ENCODE data around the gene CHGA. TPM values are rescaled to one million over a fixed set of nuclear protein-coding genes. Genes with fewer than 3 reads are reported as not detected.

The CHGA gene
- total RNA-seq, 1 donor = not detected

- Histone ChIP-seq H3K4me3 (ENCODE audit: insufficient read depth, low read length) (no peak overlapping the region), H3K27ac (ENCODE audit: low read depth, low read length) (no peak overlapping the region), H4K20me1 (ENCODE audit: insufficient read depth, low read length) (peaks cover 2% of the 10 kb centered on the region), H3K4me1 (ENCODE audit: insufficient read depth, low read length) (peaks cover 3% of the 10 kb centered on the region), H3K9me3 (ENCODE audit: low read depth, low read length) (no peaks in the 10 kb centered on the region), H2AFZ (ENCODE audit: low read length) (no peak overlapping the region), H3K27me3 (ENCODE audit: insufficient read depth, low read length) (peaks cover 15% of the 10 kb centered on the region), H3K4me2 (ENCODE audit: insufficient read depth, low read length) (no peak overlapping the region), H3K36me3 (ENCODE audit: insufficient read depth, low read length) (no peaks in the 10 kb centered on the region), H3K79me2 (ENCODE audit: insufficient read depth, low read length) (no peaks in the 10 kb centered on the region)
- TF ChIP-seq, protein P1, sequence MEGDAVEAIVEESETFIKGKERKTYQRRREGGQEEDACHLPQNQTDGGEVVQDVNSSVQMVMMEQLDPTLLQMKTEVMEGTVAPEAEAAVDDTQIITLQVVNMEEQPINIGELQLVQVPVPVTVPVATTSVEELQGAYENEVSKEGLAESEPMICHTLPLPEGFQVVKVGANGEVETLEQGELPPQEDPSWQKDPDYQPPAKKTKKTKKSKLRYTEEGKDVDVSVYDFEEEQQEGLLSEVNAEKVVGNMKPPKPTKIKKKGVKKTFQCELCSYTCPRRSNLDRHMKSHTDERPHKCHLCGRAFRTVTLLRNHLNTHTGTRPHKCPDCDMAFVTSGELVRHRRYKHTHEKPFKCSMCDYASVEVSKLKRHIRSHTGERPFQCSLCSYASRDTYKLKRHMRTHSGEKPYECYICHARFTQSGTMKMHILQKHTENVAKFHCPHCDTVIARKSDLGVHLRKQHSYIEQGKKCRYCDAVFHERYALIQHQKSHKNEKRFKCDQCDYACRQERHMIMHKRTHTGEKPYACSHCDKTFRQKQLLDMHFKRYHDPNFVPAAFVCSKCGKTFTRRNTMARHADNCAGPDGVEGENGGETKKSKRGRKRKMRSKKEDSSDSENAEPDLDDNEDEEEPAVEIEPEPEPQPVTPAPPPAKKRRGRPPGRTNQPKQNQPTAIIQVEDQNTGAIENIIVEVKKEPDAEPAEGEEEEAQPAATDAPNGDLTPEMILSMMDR (IDR thresholded peaks at IDR 0.05; ENCODE audit: extremely low read depth, low read depth, low read length) = no peak
- DNase-seq (ENCODE audit: insufficient read length, low spot score, missing footprints) = no peak
Observed at GRCh38 chr14:92929689-92930608, 7.0 kb downstream of the CHGA start.

GRCh38 chr14:92930737-92931602 is 8.0 kb downstream of the CHGA start:
- no peak overlapping the region for H3K4me2 ChIP-seq (ENCODE audit: insufficient read depth, low read length)
- H3K79me2 ChIP-seq (ENCODE audit: insufficient read depth, low read length) = no peaks in the 10 kb centered on the region
- no peaks in the 10 kb centered on the region for H3K36me3 ChIP-seq (ENCODE audit: insufficient read depth, low read length)
- DNase-seq (ENCODE audit: insufficient read length, low spot score, missing footprints) = peak; percentile 95
- TF ChIP-seq, protein P1 (IDR thresholded peaks at IDR 0.05; ENCODE audit: extremely low read depth, low read depth, low read length) = no peak
- H3K9me3 ChIP-seq (ENCODE audit: low read depth, low read length) = no peaks in the 10 kb centered on the region
- peaks cover 3% of the 10 kb centered on the region for H3K4me1 ChIP-seq (ENCODE audit: insufficient read depth, low read length)
- H3K27me3 ChIP-seq (ENCODE audit: insufficient read depth, low read length) = peaks cover 10% of the 10 kb centered on the region
- H4K20me1 ChIP-seq (ENCODE audit: insufficient read depth, low read length) = peaks cover 2% of the 10 kb centered on the region
- no peak overlapping the region for H3K27ac ChIP-seq (ENCODE audit: low read depth, low read length)
- H3K4me3 ChIP-seq (ENCODE audit: insufficient read depth, low read length) = no peak overlapping the region
- no peak overlapping the region for H2AFZ ChIP-seq (ENCODE audit: low read length)

DNA sequence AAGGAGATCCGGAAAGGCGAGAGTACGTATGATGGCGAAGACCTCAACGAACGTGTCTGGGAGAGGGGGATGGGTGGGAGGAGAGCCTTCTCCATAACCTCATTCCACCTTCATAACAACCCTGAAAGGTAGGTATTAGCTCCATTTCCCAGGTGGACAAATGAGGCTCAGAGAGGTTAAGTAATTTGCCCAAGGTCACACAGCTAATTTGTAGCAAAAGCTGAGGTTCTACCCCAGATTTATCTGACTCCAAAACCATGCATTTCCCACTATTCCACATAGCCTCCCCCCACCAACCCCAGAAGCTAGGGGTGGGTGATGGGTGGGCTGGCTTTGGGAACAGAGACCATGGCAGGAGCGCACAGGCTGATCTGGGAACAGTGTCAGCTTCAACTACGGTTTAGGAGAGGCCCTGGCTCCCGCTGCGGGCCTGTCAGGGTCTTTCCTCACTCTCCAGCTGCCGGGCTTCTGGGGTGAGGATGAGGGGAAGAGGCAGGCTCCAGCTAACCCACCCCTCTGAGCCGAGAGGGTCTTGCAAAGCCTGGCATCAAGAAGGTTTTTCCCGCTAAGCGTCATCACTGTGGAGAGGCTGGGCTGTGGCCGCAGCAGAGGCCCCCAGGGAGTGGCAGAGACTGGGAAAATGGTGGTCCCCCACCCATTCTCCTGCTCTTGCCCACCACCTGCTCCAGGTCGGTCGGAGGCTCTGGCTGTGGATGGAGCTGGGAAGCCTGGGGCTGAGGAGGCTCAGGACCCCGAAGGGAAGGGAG is 8.9 kb downstream of the CHGA start:
- Histone ChIP-seq H3K4me1 (ENCODE audit: insufficient read depth, low read length) (peaks cover 3% of the 10 kb centered on the region), H3K79me2 (ENCODE audit: insufficient read depth, low read length) (no peaks in the 10 kb centered on the region), H3K4me3 (ENCODE audit: insufficient read depth, low read length) (no peak overlapping the region), H3K4me2 (ENCODE audit: insufficient read depth, low read length) (no peak overlapping the region), H4K20me1 (ENCODE audit: insufficient read depth, low read length) (peaks cover 2% of the 10 kb centered on the region), H3K27me3 (ENCODE audit: insufficient read depth, low read length) (peaks cover 5% of the 10 kb centered on the region), H3K36me3 (ENCODE audit: insufficient read depth, low read length) (no peaks in the 10 kb centered on the region), H2AFZ (ENCODE audit: low read length) (no peak overlapping the region), H3K27ac (ENCODE audit: low read depth, low read length) (no peak overlapping the region), H3K9me3 (ENCODE audit: low read depth, low read length) (no peaks in the 10 kb centered on the region)
- TF ChIP-seq, protein P1 (IDR thresholded peaks at IDR 0.05; ENCODE audit: extremely low read depth, low read depth, low read length) = no peak
- DNase-seq (ENCODE audit: insufficient read length, low spot score, missing footprints) = no peak

All from osteoblast (primary cell).